ENCODE data around the gene CXCL17. TPM values are rescaled to one million over a fixed set of nuclear protein-coding genes. Genes with fewer than 3 reads are reported as not detected.

CXCL17 gene
- total RNA-seq, 1 experiment from 2014 or later, result 1.1 TPM

Other genes starting within 250 kb of the CXCL17 start
- 31.2 and 31.4 TPM in 2 replicates for gene DEDD2, start 225.3 kb downstream of the CXCL17 start, total RNA-seq (2022)
- gene ZNF526, start 222.6 kb downstream of the CXCL17 start, total RNA-seq (2022), result 19.4 and 22.6 TPM in 2 replicates
- gene GSK3A, start 200.3 kb downstream of the CXCL17 start, total RNA-seq (2022), result 59.6 and 60.2 TPM in 2 replicates
- gene ERF, start 187.8 kb downstream of the CXCL17 start, total RNA-seq (2022), result 134 and 149 TPM in 2 replicates
- gene CIC, start 173.7 kb downstream of the CXCL17 start, total RNA-seq (2022), result 44.8 and 47.8 TPM in 2 replicates
- gene PRR19, start 140.8 kb downstream of the CXCL17 start, total RNA-seq (2022), result 2.8 and 2.9 TPM in 2 replicates
- 94.0 and 103 TPM in 2 replicates for gene PAFAH1B3, start 140.3 kb downstream of the CXCL17 start, total RNA-seq (2022)
- gene TMEM145, start 129.6 kb downstream of the CXCL17 start, total RNA-seq (2022), result 2.2 and 2.5 TPM in 2 replicates
- 17.9 and 19.3 TPM in 2 replicates for gene MEGF8, start 117.3 kb downstream of the CXCL17 start, total RNA-seq (2022)
- gene CNFN, start 52.6 kb downstream of the CXCL17 start, total RNA-seq (2022), result 4.1 and 5.3 TPM in 2 replicates
- 20.0 and 21.7 TPM in 2 replicates for gene LIPE, start 15.6 kb downstream of the CXCL17 start, total RNA-seq (2022)
- gene CEACAM1, start 85.5 kb upstream of the CXCL17 start, total RNA-seq (2022), result 7.1 and 9.9 TPM in 2 replicates
- gene CEACAM8, start 152.0 kb upstream of the CXCL17 start, total RNA-seq (2022), result not detected in 2 replicates

All from Caco-2 (cell line).